Measurements from ENCODE around the gene IQCF6. TPM values are rescaled to one million over a fixed set of nuclear protein-coding genes. Genes with fewer than 3 reads are reported as not detected.
A peak's percentile ranks its signal among the peaks of the same experiment; 100 is the strongest.
"Not testable (repeated sequence)": the region's sequence is repeated elsewhere in the genome, so short reads cannot be mapped to it uniquely, and the experiment has no call there.

The IQCF6 gene
- polyA plus RNA-seq (ENCODE audit: insufficient read length), result not detected

DNA sequence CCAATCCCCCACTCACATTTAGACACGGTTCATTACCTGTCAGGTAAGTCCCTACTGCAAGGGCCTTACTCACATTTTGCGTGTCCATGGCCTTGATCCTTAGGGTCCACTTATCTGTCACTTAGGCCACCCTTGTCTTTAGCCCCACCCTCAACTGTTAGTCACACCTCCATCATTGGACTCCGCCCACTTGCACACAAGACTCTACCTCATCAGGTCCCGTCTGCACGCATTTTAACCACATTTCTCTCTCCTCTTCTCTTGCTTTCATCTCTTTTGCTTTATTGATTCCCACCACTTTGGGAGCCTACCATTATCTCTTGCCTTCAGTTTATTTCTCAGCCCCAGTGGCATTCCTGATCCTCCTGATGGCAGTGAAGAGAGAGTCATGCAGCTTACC is at the start of gene IQCF6:
TSS of gene IQCF6 (minus strand) at position 101 of the 400 bp plus-strand sequence. CDS start at position 88, 13 bp downstream.
- DNase-seq (ENCODE audit: low read depth), result no peak

DNA sequence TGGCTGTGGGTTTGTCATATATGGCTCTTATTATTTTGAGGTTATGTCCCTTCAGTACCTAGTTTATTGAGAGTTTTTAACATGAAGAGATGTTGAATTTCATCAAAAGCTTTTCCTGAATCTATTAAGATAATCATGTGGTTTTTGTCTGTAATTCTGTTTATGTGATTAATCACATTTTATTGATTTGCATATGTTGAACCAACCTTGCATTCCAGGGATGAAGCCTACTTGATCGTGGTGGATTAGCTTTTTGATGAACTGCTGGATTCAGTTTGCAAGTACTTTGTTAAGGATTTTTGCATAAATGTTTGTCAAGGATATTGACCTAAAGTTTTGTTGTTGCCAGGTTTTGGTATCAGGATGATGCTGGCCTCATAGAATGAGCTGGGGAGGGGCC is 49.3 kb upstream of the IQCF6 start:
- DNase-seq (ENCODE audit: low read depth), result no peak

DNA sequence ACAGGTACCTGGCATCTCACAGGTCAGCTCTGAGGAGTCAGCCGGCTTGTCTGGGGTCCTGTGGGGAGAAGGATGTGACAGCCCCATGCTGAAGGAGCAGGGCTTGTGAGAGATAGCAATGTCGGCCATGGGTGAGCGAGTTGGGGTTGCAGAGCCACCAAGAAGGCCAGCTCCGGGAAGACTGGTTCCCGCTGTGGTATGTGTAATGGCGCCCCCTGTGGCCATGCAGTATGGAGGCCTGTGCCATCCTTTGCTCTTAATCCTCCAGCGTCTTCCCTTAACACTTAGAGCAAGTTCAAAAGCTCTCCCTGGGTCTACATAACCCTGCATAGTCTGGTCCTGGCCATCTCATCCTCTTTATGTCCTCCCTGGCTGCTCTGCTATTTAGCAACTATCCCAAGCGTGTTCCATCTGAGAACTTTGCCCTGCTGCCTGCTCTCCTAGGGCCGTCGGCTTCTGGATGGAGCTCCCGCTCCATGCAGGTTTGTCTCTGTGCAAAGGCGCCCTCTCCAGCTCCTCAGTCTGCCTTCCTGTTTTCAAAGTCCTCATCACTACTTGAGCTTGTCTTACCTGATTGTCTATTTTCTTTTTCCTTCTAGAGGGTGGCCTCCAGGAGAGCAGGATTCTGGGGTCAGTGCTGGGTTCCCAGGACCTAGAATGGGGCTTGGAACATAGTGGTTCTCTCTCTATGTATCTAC is 40.8 kb upstream of the IQCF6 start:
- DNase-seq (ENCODE audit: low read depth), result no peak

DNA sequence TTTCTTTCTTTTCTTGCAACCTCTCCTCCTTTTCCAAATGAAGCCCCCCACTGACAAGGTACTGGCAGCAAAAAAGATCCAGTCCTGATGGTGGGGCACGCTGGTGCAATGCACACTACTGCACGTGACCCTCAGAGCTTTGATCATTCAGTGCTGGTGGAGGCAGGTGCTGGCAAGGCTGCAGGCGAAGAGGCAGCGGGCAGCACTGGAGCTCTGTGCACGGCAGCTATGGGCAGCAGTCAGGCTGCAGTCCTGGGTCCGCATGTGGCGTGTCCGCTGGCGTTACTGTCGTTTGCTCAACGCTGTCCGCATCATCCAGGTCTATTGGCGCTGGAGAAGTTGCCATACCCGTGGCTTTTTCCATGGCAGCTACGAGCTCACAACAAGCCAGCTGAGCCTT is 40.1 kb upstream of the IQCF6 start:
- no peak for DNase-seq (ENCODE audit: low read depth)

DNA sequence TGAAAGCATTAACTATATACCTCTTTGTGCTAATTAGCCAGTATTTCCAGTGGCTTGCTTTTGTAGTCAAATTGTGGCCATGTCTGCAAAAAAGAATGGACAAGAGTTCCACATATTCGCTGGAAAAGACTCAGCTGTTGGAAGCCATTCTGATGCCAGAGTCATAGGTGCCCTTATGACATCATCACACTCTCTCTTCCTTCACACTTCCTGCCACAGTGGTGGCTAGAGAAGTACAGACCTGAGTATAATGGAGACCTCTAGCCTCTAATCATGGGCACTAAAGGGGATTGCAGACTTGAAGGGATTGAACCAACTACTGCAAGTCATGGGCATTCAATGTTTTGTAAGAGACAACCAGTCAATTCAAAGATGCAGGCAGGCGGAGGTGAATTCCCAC is 38.3 kb upstream of the IQCF6 start:
- no peak for DNase-seq (ENCODE audit: low read depth)

DNA sequence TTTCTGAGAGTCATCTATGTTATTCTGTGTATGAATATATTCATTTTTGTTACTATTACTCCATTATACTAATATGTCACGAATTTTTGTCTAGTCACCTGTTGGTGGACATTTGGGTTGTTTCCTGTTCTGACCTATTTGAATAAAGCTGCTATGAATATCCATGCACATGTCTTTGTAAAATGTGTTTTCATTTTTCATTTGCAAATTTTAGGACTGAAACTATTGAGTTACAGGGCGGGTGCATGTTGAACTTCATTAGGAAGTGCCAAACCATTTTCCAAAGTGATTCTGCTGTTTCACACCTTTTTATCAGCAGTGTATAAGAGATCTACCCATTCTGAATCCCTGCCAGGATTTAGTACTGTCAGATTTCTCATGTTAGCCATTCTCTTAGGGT is 37.7 kb upstream of the IQCF6 start:
- no peak for DNase-seq (ENCODE audit: low read depth)

DNA sequence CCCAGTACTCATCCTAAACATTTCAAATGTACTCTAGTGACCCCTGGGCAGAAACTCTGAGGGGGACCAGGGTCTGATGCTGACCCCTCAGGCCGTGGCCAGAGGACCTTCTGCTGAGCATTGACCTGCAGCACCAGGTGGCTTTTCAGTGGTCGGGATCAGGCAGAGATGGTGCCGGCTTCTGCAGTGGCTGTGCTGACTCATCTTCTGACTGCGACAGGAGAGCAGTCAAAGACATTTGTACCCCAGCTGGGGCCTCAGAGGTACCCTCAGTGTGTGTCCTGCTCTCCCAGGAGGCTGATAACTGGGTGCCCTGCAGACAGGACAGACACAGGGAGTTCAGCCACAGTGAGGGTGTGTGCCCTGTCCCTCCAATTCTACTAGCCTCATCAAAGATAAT is 36.6 kb upstream of the IQCF6 start:
- no peak for DNase-seq (ENCODE audit: low read depth)

DNA sequence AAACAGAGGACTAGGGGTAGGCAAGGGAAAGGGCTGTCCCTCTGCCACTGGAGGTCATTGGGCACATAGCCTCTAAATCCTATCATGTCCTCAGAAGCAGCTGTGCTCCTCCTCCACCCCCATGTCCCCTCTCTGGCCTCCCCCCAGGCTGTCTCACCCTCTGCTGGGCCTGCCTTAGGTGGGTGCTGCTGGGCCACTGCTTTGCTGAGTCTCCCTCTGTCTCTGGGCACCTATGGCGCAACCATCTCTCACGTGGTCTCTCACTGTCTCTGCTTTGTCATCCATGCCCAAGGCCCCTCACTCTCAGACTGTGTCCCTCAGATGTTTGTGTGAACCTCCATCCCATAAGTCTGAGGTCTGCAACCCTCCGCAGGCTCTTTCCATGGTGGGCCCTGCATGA is 35.0 kb upstream of the IQCF6 start:
- no peak for DNase-seq (ENCODE audit: low read depth)

DNA sequence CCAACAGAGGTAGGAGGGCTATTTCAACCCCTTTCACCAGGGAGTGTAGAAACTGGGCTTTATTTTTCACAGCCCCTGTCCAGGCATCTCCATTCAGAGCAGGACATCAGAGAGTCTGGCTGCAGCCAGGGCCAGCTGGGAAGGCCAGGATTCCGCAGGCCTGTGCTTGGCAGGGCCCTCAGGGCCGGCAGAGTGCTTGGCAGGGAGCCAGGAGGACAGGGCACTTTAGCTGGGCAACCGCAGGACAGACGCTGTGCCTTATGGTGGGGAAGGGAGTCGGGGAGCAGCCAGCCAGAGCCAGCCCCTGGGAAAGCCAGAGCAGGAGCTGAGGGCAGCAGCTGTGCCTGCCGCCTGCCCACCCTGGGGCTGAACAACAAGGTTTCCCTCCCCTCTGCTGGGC is 34.5 kb upstream of the IQCF6 start:
- DNase-seq (ENCODE audit: low read depth), result no peak

DNA sequence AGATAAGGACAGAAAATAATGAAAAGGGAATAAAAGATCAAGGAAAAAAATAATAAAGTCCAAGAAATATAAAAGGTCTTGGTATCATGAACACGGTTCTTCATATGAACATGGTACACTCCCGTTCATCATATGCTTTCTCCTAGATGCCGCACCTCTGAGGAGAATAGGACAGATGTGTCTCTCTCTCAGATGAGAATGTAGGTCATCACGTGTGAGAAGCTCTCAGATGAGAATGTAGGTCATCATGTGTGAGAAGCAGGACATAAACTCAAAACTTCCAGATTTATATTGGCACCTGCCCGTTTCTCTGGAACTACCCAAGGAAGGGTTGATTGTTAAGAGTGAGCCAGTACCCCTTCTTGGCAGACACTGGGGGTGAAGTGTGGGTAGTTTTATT is 29.9 kb upstream of the IQCF6 start:
- no peak for DNase-seq (ENCODE audit: low read depth)

DNA sequence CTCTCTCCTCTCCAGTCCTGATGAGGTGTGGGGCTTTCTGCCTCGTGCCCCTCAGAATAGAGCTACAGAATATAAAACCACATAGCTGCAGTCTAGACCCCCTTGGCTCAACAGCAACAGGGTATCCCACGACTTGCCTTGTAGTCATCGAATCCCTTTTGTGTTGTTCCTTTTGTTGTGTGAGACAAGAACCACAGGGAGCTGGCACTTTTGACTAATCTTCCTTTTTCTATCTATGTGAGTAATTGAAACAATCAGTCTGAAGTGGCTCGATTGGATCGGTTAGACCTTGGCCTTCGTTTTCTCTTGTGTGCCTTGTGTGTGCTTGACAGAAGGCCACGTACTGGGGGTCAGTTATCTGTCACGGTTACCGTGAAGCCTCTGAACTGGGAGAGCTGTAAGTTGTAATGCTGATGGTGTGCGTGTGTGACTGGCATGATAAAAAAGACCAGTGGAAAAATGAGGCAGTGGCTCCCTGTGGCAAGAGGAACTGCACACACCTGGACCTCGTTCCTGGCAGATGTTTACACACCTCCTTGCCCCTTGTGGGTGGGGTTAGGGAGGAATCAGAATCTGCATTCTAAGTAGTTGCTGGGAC is 23.2 kb upstream of the IQCF6 start:
- DNase-seq (ENCODE audit: low read depth), result no peak

DNA sequence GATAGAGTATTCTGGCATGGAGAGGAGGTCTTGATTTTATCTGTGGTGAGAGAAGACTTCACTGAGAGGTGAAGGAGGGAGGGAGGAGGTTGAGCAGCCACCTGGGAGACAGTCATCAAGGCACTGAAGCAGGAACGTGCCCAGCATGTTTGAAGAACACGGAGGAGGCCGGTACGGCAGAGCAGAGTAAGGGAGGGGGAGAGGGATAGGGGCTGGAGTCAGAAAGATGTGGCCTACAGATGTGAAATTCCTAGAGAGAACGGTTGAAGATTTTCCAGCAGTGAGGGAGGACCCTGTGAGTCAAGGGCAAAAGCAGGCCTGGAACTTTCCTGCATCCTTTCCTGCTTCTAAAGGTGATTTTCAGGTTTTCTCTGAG is 21.7 kb upstream of the IQCF6 start:
- no peak for DNase-seq (ENCODE audit: low read depth)

DNA sequence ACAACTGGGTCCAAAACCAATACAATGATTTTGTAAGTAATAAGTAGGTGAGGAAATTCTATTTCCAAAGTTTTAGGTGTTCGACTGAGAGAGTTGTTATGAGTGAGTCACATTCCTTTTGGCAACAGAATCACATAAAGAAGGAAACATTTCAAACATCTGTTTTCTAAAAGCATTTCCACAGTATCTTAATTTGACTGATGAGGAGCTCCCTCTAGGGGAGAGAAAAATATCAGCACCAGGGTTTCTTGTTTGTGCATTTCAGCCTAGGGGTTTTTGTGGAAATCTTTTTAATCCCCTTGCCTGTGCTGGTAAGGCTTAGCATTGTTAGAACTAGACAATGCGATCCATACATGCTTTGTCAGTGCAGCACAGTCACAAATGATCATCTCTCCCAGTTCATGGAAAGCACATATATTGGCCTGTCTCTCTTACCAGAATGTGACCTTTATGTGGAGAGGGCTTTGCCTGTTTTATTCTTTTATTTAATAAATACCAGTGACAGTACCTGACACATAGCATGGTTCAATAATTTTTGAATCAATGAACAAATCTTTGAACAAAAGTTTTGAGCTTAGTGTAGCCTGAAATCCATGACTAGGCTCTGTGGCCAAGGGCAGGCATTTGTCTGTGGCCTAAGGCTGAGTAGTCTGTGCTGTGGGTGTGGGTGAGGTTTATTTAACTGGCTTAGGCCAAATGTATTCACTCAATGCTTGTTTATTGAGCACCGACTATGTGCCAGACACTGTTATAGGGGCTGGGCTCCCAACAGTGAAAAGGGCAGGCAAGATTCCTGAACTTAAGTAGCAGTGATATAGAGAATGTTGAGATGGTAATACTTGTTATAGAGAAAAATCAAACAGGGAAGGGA is 21.1 kb upstream of the IQCF6 start:
- DNase-seq (ENCODE audit: low read depth), result peak; percentile 53

DNA sequence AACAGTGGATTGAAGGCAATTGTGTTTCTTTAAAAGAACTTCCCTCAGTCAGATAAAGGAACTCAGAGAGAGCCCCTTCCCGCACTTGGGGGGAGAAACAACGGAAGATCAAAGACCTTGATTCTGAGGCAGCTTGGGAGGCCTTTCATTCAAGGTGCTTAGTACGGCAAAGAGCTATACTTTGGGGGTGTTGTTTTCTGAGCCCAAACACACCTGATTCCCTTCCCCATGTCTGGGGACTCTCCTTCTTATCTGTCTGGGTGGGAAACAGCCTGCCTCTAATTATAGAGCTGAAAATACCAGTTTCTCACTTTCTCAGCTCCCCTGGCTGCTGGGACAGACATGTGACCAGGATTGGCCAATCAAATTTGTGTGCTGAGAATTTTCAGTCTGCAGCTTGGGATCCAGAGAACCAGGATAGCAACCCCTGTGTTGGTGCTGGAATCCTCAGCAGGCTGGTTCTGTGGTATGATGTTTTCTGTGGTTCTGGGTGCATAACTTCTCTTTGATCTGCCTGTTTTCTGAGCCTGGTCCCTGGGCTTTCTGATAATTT is 19.4 kb upstream of the IQCF6 start:
- no peak for DNase-seq (ENCODE audit: low read depth)

DNA sequence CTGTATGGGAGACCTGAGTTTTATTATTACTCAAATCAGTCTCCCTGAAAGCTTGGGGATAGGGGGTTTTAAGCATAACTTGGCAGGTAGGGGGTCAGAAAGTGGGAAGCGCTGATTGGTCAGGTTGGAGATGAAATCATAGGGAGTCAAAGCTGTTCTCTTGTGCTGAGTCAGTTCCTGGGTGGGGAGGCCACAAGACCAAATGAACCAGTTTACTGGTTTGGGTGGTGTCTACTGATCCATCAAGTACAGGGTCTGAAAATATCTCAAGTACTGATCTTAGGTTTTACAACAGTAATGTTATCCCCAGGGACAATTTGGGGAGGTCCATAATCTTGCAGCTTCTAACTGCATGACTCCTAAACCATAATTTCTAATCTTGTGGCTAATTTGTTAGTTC is 17.8 kb upstream of the IQCF6 start:
- DNase-seq (ENCODE audit: low read depth), result no peak

DNA sequence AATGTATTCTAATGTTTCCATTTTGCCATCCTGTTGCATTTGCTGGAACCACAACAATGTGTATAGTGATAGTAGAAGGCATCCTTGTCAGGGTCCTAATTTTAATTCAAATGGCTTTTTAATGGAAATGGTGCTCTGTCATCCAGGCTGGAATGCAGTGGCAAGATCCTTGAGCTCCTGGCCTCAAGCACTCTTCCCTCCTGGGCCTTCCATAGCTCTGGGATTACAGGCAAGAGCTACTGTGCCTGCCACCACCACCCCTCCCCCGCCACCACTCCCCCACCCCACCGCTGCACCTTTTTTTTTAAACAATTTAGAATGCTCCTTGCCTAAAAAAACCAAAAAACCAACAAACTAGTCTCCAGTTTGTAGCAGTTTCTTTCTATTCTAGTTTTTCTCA is 15.2 kb upstream of the IQCF6 start:
- DNase-seq (ENCODE audit: low read depth), result no peak

DNA sequence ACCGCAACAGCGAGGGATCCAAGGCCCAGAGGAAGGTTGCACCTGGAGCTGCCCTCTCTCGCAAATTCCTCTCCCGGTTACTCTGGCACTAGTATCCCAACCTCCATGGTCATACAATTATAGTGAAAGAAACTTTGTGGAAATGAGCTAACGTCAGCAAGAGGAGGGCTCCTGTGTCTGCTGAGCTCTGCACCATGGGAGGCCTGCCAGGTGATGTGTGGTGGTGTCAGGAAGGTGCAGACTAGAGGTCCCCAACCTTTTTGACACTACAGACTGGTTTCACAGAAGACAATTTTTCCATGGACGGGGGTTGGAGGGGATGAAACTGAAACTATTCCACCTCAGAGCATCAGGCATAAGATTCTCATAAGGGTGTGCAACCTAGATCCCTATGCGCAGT is 13.2 kb upstream of the IQCF6 start:
- no peak for DNase-seq (ENCODE audit: low read depth)

DNA sequence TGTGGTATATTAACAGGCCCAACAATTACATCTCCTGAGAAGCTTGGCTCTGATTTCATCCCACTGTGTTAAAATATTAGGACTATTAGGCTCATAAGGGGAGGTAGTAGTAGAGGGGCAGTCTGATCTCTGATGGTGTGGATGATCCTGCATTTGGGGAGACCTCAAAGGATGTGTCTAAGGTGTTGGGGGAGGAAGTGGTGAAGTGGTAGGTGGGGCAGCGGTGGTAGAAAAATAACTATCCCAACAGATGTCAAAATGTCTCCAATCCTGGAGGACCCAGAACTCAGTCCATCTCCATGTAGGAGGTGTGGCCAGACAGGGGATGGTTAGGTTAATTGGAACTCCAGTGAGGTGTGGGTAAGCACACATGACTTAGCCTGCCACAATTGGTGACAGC is 10.4 kb upstream of the IQCF6 start:
- DNase-seq (ENCODE audit: low read depth), result no peak

DNA sequence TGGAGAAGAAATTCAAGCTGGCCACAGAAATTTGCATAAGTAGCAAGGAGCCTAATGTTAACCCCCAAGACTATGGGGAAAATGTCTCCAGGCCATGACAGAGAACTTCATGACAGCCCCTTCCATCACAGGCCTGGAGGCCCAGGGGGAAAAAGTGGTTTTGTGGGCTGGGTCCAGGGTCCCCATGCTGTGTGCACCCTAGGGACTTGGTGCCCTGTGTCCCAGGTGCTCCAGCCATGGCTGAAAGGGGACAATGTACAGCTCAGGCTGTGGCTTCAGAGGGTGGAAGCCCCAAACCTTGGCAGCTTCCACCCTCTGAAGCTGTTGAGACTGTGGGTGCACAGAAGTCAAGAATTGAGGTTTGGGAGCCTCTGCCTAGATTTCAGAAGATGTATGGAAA is 8.5 kb upstream of the IQCF6 start:
- not testable (repeated sequence) for DNase-seq (ENCODE audit: low read depth)

DNA sequence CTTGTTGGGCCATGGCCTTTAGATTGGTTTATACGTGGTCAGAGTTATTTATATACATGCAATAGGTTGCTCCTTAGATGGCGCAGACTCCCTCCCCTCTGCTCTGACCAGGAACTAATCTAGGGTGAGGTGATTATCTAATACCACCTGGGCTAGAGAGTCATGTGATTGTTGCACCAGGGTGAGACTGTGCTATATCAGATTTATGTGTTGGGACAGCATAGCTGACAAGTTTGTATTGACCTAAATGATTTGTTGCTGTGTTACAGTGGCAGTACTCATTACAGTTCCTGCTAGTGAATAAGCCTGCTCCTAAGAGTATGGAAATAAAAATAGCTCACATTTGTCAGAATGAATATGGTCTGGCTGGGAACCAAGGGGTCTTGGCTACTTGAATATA is 7.2 kb upstream of the IQCF6 start:
- DNase-seq (ENCODE audit: low read depth), result no peak

DNA sequence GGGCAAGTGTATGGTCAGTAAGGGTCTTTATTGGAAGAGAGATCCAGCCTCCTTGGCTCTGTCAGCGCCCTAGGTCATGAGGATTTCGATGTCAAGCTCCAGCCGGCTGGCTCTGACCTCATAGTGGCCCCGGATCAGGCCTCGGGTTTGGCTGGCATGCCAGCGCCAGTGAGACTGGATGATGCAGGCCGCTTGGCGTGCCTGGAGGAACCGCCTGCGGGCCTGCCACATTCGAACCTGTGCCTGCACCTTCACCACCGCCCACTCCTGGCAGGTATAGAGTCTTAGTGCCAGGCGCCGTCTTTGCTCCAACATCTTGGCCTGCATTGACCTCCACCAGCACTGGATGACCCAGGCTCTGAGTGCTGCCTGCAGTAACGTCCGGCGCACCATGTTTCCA is 483 bp downstream of the IQCF6 start:
- DNase-seq (ENCODE audit: low read depth), result no peak

DNA sequence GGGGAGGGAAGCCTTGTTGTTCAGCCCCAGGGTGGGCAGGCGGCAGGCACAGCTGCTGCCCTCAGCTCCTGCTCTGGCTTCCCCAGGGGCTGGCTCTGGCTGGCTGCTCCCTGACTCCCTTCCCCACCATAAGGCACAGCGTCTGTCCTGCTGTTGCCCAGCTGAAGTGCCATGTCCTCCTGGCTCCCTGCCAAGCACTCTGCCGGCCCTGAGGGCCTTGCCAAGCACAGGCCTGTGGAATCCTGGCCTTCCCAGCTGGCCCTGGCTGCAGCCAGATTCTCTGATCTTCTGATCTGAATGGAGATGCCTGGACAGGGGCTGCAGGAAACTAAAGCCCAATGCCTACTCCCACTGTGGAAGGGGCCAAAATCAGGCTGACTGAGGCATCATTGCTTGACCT is 1.1 kb downstream of the IQCF6 start:
- no peak for DNase-seq (ENCODE audit: low read depth)

All from forelimb muscle (tissue), 1 donor.